ENCODE measurements around the gene ATP1B3.
"Not testable (repeated sequence)": the region's sequence is repeated elsewhere in the genome, so short reads cannot be mapped to it uniquely, and the experiment has no call there.

The ATP1B3 gene

DNA sequence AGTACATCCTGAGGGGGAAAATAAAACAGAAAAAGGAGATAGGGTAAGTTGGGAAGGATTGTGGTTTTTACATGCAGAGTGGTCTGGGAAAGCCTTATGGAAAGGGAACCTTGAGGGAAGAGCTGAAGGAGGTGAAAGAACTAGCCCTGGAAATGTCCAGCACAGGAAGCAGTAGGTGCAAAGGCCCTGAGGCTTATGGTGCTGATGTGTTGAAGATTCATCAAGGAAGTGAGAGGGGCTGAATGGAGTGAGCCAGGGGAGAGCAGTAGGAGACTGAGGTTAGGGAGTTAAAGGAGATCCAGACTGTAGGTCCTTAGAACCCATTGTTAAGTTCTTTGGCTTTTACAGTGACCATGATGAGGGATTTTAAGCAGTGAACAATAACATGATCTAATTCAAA lies 33.0 kb downstream of the ATP1B3 start:
- DNase-seq (ENCODE audit: low spot score), result no peak

DNA sequence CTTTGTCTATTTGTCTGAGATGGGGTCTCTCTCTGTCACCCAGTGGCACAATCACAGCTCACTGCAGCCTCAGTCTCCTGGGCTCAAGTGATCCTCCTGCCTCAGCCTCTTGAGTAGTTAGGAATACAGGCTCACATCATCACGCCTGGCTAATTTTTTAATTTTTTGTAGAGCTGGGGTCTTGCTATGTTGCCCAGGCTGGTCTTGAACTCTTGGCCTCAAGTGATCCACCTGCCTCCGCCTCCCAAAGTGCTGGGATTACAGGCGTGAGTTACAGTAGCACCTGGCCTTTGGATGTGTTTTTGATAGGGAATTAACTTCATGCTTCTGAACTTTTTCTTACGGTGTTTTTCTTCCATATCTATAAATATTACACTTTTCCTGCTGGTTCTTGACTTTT lies 33.5 kb downstream of the ATP1B3 start:
- DNase-seq (ENCODE audit: low spot score), result not testable (repeated sequence)

DNA sequence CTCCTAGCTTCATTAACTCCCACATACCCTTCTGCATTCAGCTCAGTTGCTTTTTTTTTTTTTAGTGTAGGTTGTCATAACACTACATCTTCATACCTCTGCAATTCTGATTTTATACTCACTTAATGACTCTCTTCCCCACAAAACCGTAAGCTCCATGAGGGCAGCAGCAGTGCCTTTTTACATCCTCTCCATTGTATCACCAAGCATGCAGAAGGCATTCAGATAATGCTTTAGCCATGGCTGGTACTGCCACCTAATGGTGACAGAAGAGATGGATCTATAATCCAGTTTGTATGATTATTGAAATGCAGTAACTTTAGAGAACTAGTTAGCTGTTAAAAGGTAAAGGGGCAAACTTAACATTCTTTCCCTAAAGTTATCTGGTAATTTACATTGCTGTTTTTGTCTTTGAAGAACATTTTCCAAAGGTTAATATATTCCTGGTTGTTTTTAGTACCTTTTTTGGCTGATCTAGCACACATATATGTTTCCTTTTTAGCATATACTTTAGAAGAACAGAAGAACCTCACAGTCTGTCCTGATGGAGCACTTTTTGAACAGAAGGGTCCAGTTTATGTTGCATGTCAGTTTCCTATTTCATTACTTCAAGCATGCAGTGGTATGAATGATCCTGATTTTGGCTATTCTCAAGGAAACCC lies 36.8 kb downstream of the ATP1B3 start:
- DNase-seq (ENCODE audit: low spot score), result peak; percentile 31

DNA sequence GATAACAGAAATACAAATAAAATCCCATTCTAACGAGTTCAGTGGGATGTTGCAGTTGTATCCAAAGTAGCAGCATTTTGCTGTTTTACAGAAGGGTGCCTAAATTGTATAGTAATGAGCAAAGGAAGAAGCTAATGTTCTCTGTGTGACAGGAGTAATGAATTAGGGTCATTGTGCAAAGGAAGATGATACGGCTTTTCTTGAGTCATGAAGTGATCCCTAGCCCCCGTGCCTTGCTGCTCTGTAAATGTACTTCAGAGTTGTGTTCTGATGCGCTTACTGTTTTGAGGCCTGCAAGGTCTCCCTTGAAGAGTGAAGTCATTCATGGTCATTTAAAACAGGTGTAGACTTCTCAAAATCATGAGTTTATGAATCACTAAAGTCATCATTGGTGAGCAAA lies 37.9 kb downstream of the ATP1B3 start:
- no peak for DNase-seq (ENCODE audit: low spot score)

DNA sequence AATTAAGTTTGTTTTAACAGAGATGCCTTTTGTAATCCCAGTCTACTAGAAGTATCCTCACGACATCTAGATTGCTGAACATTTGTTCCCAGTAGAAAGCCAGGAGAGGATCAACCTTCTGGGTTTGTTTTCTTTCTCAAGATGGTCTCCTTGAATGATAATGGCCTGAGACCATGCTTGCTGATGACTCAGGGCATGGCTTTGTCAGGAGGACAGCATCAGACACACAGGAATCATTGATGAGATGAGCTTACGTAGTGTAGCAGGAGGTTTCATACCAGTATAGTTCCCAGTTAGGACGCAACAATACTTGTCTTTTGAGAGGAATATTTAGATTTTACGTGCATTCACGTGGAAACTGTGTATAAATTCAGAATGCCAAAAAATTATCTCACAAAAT lies 38.6 kb downstream of the ATP1B3 start:
- no peak for DNase-seq (ENCODE audit: low spot score)

DNA sequence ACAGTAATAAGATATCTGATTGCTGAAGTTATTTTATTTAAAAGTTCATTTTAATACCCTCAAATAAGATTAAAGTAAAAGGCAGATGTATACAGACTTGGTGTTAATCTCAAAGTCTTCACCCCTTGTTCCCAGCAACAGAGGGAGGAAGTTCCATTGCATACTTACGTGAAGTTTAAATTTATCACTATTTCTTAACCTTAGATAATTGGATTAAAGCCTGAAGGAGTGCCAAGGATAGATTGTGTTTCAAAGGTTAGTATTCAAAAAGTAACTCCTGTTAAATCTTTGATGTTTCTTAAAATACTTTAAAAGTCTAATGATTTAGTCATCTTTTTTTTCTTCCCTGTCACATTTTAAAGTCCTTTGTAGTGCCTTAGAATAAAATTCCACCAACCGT lies 39.3 kb downstream of the ATP1B3 start:
- DNase-seq (ENCODE audit: low spot score), result no peak

DNA sequence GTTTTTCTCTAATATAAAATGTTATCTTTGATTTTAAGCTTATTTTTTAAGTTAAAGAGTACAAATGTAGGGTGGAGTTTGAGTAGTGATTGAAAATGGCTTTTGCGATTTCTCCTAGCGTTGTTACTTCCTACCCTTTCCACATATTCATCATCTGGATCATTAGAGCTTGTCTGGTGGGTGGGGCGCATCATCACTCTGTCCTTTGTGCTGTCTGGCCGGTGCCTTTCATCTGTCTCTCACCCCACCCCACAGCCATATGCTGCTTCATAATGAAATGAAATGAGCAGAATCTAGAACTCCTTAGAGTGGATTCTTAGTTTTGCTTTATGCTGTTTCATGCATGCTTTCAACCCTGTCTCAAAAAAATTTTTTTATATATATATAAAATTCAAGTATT lies 44.3 kb downstream of the ATP1B3 start:
- DNase-seq (ENCODE audit: low spot score), result no peak

DNA sequence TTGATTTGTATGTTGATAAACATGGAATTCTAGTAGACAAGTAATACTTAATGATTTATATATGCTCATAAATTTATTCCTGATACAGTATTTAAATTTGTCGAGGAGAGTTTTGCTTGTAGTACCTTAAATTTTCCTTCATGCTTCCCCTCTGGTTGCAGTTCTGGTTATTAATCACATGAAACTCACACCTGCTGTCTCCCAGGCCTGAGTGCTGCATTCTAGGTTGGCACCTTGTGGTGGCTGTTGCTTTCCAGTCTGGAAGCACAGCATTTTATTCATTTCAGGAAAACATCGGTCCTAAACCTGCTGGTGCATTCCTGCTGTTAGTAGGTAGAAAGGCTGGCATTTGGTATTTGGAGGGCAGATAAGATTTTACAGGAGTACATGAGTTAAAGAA lies 44.9 kb downstream of the ATP1B3 start:
- DNase-seq (ENCODE audit: low spot score), result no peak

DNA sequence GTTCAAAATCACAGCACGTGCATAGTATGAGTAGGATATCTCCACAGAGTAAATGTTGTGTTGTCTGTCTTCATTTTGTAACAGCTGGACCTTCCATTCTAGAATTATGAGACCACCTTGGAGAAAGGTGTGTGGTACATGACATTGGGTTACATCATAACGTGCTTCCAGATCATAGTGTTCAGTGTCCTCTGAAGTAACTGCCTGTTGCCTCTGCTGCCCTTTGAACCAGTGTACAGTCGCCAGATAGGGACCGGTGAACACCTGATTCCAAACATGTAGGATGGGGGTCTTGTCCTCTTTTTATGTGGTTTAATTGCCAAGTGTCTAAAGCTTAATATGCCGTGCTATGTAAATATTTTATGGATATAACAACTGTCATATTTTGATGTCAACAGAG lies 49.2 kb downstream of the ATP1B3 start:
- DNase-seq (ENCODE audit: low spot score), result not testable (repeated sequence)

DNA sequence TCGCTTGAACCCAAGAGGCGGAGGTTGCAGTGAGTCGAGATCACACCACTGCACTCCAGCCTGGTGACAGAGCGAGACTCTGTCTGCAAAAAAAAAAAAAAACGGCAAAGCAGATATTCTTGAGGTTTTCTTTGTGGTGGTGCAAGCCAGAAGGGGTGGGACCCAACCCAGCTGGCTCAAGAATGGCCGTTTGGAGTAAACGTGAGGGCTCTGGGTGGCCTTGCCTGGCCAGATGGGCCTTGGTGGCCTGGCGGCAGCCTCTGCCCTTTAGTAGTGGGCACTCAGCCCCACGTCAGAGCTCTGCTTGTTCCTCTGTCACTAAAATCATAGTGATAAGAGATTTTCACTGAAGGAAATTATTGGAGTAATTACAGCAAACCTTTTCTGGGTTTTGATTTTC lies 50.5 kb downstream of the ATP1B3 start:
- DNase-seq (ENCODE audit: low spot score), result no peak

DNA sequence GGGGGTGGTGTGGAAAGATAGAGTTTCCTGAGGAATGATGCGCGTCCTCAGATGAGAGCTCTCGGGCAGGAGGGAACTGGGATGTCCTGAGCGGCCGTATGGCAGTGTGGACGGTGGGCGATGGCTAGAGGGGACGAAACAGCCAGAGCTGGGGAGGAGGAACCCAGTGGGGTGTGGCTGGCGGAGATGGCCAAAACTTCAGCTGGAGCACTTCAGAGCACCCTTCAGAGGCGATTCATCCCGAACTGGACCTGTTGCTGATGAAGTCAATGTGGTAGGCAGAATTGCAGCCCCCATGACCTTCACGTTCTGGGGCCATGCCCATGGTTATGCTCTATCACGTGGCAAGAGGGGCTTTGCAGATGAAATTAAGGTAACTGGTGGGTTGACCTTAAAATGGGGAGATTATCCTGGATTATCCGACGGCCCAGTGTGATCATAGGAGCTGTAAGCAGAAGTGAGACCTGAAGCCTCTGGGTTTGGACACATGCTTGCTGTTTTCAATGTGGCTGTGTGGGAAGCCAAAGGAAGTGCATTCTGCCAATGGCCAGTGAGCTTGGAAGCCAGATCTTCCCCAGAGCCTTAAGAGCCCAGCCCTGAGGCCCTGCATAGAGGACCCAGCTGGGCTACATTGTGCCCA lies 52.3 kb downstream of the ATP1B3 start:
- no peak for DNase-seq (ENCODE audit: low spot score)

DNA sequence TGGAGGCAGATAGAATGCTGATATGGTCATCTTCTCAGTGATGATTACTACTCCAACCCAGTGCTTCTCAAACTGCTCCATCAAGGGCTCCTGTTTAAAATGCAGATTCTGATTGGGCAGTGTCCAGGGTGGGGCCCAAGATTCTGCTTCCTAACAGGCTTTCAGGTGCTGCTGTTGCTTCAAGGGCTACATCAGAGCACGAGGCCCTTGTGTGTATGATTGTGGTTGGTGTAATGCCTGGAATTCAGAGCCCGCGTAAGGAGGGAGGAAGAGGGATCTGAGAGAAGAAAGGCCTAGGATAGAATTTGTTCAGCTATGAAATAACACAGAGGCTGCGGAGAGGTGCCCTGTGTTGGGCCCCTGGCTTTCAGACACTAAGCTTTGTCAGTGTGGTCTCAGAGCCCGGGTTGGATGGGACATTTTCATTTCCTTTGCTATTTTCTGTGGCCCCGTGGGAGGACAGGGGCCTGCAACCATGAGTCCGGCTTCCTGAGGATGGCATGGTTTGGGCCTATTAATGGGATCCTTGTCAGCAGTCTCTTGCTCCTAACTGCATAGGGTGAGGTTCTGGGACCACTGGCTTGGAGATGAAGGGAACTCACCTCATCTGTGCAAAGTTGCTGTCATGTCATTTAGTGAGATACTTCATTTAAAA lies 53.0 kb downstream of the ATP1B3 start:
- no peak for DNase-seq (ENCODE audit: low spot score)

DNA sequence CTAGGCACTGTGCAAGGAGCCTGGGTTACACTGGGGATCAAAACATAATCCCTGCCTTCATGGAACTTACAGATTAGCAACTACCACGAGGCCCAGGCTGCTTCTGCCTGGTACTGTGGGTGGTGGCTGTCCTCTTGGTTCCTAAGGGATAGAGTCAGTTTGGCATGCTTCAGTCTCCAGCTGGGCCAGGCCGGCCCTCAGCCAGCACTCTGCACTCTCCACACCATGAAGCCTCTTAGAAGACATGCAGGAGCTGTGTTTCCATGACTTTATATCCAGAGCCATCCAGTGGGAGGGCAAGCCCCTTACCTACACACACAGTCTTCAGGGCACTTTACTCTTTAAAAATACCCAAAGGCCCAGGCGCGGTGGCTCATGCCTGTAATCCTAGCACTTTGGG lies 54.4 kb downstream of the ATP1B3 start:
- DNase-seq (ENCODE audit: low spot score), result no peak

DNA sequence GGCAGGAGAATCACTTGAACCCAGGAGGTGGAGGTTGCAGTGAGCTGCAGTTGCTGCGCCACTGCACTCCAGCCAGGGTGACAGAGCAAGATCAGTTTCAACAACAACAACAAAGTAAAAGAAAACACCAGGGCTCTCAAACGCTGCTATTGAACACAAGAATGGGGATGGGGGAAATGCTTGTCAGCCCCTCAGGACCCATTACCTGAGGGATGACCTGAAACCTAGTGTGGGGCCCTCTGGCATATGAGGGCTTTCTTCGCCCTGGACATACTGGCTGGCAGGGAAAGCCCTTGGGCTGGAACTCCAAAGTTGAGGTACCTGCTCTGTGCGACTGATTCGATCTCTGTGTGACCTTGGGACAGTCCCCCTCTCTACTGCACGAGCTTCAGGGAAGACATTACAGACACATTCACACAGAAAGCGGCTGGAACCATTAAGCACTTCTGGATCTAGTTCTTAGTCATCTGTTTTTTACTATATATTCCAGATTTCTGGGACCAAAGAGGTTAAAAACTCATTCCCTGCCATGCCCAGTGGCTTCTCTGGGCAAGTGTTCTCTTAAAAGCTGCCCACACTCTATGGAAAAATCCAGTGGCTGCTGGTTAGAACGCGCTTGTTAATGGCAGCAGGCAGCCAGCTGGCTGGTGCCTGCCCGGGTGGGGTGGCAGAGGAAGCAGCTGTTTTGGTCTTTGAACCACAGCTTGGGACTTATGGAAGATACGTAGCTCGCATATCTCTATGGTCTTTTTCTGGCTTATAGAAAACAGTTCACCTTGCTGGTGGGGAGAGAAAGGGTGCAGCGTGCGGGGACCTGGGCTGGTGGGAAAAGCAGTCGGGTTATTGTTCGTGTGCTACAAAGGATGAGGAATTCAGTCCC lies 57.2 kb downstream of the ATP1B3 start:
- DNase-seq (ENCODE audit: low spot score), result no peak

DNA sequence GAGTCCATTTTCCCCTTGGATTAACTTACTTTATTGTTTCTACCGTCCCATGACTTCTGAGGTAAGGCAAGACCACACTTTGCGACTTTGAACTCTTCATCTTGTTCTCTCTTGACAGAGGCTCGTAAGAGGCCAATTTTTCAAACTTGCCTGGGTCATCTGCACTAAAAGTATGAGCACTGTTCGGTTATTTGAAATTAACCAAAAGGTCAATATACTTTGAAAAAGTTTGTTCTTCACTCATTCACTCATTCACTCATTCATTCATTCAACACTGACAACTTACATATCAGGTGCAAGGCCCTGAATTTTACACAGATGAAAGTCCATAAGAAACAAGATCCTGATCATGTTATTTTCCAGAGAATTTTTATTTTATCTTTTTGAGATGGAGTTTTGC lies 57.9 kb downstream of the ATP1B3 start:
- DNase-seq (ENCODE audit: low spot score), result no peak

DNA sequence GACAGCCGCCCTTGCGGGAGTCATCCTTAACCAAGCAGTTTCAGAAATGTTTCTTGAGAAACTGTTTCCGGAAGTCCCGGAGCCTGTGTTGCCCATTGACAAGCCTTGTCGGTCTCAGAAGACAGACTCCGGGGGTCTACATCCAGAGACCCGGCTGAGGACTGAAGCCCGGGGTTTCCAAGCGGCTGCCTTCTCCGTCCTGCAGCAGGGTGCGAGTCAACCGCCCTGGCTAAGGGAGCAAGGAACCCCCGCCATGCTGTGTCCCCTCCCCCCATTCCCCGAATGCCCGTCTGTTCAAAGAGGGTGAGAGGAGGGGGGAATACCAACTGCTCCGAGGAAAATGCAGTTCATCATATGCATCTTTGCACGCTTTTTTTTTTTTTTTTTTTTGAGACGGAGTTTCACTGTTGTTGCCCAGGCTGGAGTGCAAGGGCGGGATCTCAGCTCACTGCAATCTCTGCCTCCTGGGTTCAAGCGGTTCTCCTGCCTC lies 61.6 kb downstream of the ATP1B3 start:
- no peak for DNase-seq (ENCODE audit: low spot score)

DNA sequence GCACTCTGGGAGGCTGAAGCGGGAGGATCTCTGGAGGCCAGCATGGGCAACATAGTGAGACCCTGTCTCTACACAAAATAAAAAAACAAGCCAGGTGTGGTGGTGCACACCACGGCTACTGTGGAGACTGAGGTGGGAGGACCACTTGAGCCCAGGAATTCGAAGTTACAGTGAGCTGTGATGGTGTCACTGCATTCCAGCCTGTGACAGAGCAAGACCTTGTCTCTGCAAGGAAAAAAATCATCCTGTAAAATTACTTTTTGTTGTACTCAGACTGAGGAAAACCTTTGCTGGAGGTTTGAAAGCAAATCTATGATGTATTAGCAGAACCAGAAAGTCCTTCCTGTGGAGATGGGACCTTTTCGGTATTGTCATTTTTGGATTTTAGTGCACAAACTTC lies 63.3 kb downstream of the ATP1B3 start:
- DNase-seq (ENCODE audit: low spot score), result no peak

DNA sequence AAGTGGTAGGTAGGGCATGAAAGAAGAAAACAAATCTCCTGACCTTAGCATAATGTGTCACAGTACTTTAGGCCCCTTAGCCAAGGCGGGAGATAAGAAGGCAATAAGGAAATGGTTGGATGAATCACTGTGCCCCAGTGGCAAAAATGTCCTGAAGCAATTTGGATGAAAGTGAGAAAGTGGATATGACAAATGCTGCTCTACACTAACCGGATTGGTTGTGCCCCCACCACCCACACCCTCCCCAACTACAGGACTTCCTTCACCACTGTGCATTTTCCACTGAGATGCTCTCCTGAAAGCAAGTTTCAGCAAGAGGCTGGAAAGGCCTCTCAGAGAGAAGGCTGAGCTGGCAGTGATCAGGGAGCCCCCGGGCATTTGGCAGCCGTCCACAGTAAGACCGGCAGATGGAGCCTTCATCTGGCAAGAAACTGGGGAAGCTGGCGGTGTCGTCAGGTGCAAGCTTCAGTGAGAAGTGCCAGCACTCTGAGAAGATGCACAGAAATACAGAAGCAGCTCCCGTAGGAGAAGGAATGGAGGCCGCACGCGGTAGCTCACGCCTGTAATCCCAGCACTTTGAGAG lies 63.8 kb downstream of the ATP1B3 start:
- peak; percentile 35 for DNase-seq (ENCODE audit: low spot score)

DNA sequence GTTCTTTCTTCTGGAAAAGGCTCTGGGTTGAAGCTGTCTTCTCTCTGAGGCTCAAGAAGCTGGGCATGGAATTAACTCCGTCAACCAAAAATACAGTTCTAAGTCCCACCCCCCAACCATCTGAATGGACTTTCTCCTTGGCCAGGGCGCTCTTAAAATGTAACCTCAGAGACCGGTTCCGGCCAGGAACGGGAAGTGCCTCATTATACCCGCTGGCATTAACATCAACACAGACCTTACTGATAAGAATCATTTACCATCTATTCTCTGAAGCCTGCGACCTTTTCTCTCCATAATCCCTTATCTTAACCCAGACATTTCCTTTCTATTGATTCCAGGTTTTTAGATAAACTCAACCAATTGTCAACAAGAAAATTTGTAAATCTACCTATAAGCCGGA lies 64.7 kb downstream of the ATP1B3 start:
- no peak for DNase-seq (ENCODE audit: low spot score)

DNA sequence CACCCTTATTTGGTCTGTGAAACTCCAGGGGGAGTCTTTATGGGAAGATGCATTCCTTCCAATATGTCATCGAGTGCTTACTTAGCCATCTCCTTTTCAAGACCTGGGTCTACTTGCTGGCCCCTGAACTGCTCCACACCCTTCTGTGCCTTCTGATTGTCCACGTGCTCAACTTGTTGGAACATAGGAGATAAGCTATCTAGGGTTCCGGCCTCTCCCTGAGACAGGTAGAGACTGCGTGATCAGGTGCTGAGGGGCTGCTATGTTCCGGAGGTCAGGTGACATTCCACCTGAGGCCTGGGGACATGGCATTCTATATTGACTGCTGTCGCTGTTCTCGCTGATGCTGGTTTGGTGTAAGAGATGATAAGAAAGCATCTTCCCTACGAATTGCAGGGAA lies 65.6 kb downstream of the ATP1B3 start:
- no peak for DNase-seq (ENCODE audit: low spot score)

DNA sequence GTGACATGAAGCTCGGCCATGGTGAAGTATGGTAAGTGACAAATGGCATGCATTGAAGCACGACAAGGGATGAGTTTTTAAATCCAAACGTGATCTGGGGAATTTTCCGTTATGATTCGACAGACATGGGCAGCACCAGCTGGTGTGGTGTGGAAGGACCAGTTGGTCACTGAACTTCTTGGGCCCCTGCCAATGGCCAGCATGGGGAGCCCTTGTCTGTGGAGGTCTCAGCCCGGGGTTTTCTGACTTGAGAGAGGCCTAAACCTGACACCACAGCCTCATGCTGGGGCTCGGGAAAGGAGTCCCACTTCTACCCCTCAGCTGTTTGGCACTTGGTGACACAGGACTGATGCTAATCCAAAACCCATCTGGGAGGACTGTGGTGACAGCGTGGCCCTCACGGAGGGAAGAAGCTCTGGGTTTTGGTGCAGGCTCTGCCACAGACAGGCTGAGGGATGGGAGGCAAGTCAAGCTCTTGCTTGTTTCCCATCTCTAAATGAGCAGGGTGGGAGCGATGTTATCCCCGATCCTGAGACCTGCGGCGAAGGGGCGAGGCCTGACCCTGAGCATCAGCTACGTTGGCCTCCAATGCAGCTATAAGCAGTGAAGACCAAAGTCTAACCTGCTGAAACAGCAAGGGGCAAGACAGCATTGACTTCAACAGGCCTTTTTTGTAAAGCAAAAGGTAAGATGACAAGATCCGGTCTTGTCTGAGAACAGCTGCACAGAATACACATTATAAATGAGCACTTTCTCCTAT lies 69.5 kb downstream of the ATP1B3 start:
- no peak for DNase-seq (ENCODE audit: low spot score)
